HEK293T (cell line): ENCODE results near the gene SNRNP27.

Experiments
- ARNT ChIP-seq: fragments of 450-650 bp; IDR thresholded peaks from 2 replicates; pipeline ENCODE4 v1.6.1; 2017; ENCODE audit warnings: mild to moderate bottlenecking
- BHLHE40 ChIP-seq: fragments of 450-650 bp; IDR thresholded peaks from 2 replicates; pipeline ENCODE4 v1.6.1; 2016; ENCODE audit warnings: mild to moderate bottlenecking, moderate library complexity, borderline replicate concordance
- ELF4 ChIP-seq: fragments of 450-650 bp; IDR thresholded peaks from 2 replicates; pipeline ENCODE4 v1.6.1; 2017; ENCODE audit warnings: antibody characterized with exemption
- FOXA1 ChIP-seq: fragments of 450-650 bp; IDR thresholded peaks from 2 replicates; pipeline ENCODE4 v1.6.1; 2016; ENCODE audit warnings: mild to moderate bottlenecking
- FOXK2 ChIP-seq: fragments of 450-650 bp; IDR thresholded peaks from 2 replicates; pipeline ENCODE4 v1.6.1; 2016; ENCODE audit warnings: mild to moderate bottlenecking
- FOXM1 ChIP-seq: fragments of 450-650 bp; IDR thresholded peaks from 2 replicates; pipeline ENCODE4 v1.6.1; 2017; ENCODE audit warnings: mild to moderate bottlenecking, borderline replicate concordance
- HDGF ChIP-seq: fragments of 450-650 bp; IDR thresholded peaks from 2 replicates; pipeline ENCODE4 v1.6.1; 2017; ENCODE audit warnings: antibody characterized with exemption, borderline replicate concordance
- LEF1 ChIP-seq: fragments of 450-650 bp; IDR thresholded peaks from 2 replicates; pipeline ENCODE4 v1.6.1; 2017; ENCODE audit warnings: mild to moderate bottlenecking, borderline replicate concordance
- SP1 ChIP-seq: fragments of 450-650 bp; IDR thresholded peaks from 2 replicates; pipeline ENCODE4 v1.6.1; 2017
- SUZ12 ChIP-seq: fragments of 450-650 bp; IDR thresholded peaks from 2 replicates; pipeline ENCODE4 v1.6.1; 2016; ENCODE audit warnings: mild to moderate bottlenecking
- TARDBP ChIP-seq: fragments of 450-650 bp; IDR thresholded peaks from 2 replicates; pipeline ENCODE4 v1.6.1; 2016
- ZNF384 ChIP-seq: fragments of 450-650 bp; IDR thresholded peaks from 2 replicates; pipeline ENCODE4 v1.6.1; 2016
- TF ChIP-seq, protein P1 (sequence below): fragments of 450-650 bp; IDR thresholded peaks from 2 replicates; pipeline ENCODE4 v1.6.1; 2016

GRCh38 chr2:69907216-69907615 lies 13.5 kb downstream of the SNRNP27 start:
- no peak for TF ChIP-seq ZNF384
- TF ChIP-seq SP1 = no peak
- no peak for TF ChIP-seq ARNT
- no peak for TF ChIP-seq FOXK2
- TF ChIP-seq FOXA1 = no peak
- TF ChIP-seq TARDBP = no peak
- TF ChIP-seq, protein P1, sequence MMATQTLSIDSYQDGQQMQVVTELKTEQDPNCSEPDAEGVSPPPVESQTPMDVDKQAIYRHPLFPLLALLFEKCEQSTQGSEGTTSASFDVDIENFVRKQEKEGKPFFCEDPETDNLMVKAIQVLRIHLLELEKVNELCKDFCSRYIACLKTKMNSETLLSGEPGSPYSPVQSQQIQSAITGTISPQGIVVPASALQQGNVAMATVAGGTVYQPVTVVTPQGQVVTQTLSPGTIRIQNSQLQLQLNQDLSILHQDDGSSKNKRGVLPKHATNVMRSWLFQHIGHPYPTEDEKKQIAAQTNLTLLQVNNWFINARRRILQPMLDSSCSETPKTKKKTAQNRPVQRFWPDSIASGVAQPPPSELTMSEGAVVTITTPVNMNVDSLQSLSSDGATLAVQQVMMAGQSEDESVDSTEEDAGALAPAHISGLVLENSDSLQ = no peak
- TF ChIP-seq SUZ12 = no peak
- TF ChIP-seq LEF1 = no peak
- no peak for TF ChIP-seq BHLHE40
- no peak for TF ChIP-seq HDGF
- no peak for TF ChIP-seq FOXM1
- no peak for TF ChIP-seq ELF4
